BJ (cell line): ENCODE measurements around the gene PFKL. TPM values are rescaled to one million over a fixed set of nuclear protein-coding genes. Genes with fewer than 3 reads are reported as not detected.
"Not testable (repeated sequence)": the region's sequence is repeated elsewhere in the genome, so short reads cannot be mapped to it uniquely, and the experiment has no call there.

Source experiments
- CTCF ChIA-PET: fragments of 350-600 bp; formaldehyde crosslinking; extraction: SDS; loops from one replicate; lab custom pipeline; 2021; ENCODE audit warnings: antibody characterized with exemption, inconsistent platforms; lab: Yijun Ruan, JAX
- POLR2A ChIA-PET: fragments of 300-600 bp; sonication (Branson Sonifier 250); formaldehyde crosslinking; extraction: SDS; loops from one replicate; lab custom pipeline; 2021; ENCODE audit warnings: antibody characterized with exemption; lab: Charles Lee
- DNase-seq: peaks from one replicate; pipeline ENCODE4 v3.0.0-alpha.2; 2011; ENCODE audit warnings: low read depth
- H3K27me3 ChIP-seq: 2 replicates; pipeline ENCODE4 v1.6.0; 2011; ENCODE audit warnings: low read length; ENCODE audit not compliant: control insufficient read depth, insufficient read depth
- H3K36me3 ChIP-seq: 2 replicates; pipeline ENCODE4 v1.5.1; 2011; ENCODE audit warnings: low read length; ENCODE audit not compliant: control insufficient read depth, insufficient read depth
- H3K4me3 ChIP-seq: 2 replicates; pipeline ENCODE4 v1.5.1; 2011; ENCODE audit warnings: low read depth, mild to moderate bottlenecking, control low read depth, low read length
- CTCF ChIP-seq: IDR thresholded peaks from 2 replicates; pipeline ENCODE4 v1.5.1; 2011; ENCODE audit warnings: low read depth, mild to moderate bottlenecking, control low read depth, inconsistent platforms, low read length, moderate library complexity; ENCODE audit not compliant: insufficient read depth
- polyA plus RNA-seq: library from polyadenylated mRNA; depleted of rRNA; stranded (reverse); fragments of >200 nt; gene quantifications from 2 replicates; pipeline ENCODE4 v1.2.3, GENCODE V29; 2011

The PFKL gene
- polyA plus RNA-seq, 1 experiment: 152 TPM

DNA sequence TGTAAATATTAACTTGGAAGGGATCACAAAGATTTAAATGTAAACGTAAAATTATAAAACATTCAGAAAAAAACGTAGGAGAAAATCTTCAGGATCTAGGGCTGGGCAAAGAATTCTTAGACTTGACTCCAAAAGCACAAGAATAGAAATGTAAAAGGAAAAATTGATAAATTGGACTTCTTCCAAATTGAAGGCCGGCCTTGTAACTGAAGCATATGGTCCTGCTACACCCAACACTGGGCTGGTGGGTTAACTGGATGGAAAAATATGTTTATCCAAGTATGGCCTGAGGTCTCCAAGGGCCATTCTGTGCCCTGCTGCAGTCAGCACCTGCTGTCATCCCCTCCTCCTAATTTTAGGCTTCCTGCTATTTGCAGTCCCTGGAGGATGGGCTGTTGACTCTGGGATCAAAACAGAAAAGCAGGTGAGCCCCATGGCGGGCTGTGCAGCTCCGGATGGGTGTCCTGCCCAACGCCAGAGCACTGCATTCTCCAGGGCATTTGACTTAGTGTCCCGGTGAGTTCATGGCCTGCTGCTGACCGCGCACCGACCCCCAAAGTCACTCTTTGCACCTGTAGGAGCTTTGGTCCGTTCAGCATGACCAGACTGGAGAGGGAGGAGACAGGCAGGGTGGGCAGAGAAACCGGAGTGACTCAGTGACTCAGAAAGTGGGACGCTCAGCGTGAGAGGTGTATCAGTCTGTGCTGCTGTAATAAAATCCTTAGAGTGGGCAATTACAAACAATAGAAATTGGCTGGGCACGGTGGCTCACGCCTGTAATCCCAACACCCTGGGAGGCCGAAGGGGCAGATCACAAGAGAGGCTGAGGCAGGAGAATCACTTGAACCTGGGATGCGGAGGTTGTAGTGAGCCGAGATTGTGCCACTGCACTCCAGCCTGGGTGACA, 20.2 kb upstream of the PFKL start:
- ChIA-PET POLR2A (no interaction called here), CTCF (no interaction called here)
- H3K27me3 ChIP-seq: peaks cover under 1% of the 10 kb centered on the region; the same call in 1 of the 2 replicates
- no peak overlapping the region for H3K4me3 ChIP-seq
- no peak for DNase-seq
- no peak for TF ChIP-seq CTCF
- H3K36me3 ChIP-seq: no peaks in the 10 kb centered on the region

DNA sequence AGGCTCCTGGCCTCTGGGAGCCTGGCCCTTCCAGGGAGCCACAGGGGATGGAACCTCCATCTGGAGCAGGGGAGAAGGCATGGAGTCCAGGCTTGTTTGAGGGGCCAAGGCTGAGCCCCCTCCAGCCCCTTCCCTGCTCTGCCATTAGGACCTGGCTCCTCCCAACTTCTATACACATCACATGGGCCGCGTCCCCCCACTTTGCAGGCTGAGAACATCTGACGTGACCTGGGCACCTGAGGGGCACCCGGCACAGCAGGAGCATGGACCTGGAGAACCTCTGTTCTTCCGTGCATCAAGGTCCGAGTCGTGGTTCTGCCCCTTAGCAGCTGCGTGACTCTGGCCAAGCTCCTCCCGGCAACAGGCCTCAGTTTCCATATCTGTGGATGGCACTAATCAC, 18.1 kb upstream of the PFKL start:
- POLR2A ChIA-PET: no interaction called here
- H3K36me3 ChIP-seq: no peaks in the 10 kb centered on the region
- CTCF ChIA-PET: no interaction called here

GRCh38 chr21:44282370-44282769, 17.5 kb upstream of the PFKL start:
- ChIA-PET POLR2A (no interaction called here), CTCF (no interaction called here)
- no peaks in the 10 kb centered on the region; the same call in 1 of the 2 replicates for H3K27me3 ChIP-seq
- H3K4me3 ChIP-seq: no peak overlapping the region
- DNase-seq: no peak
- no peaks in the 10 kb centered on the region for H3K36me3 ChIP-seq
- TF ChIP-seq CTCF: no peak

More for the DNA sequence above, 18.1 kb upstream of the PFKL start:
- Histone ChIP-seq H3K4me3 (no peak overlapping the region), H3K27me3 (no peaks in the 10 kb centered on the region; the same call in 1 of the 2 replicates)
- DNase-seq: no peak
- TF ChIP-seq CTCF: no peak

DNA sequence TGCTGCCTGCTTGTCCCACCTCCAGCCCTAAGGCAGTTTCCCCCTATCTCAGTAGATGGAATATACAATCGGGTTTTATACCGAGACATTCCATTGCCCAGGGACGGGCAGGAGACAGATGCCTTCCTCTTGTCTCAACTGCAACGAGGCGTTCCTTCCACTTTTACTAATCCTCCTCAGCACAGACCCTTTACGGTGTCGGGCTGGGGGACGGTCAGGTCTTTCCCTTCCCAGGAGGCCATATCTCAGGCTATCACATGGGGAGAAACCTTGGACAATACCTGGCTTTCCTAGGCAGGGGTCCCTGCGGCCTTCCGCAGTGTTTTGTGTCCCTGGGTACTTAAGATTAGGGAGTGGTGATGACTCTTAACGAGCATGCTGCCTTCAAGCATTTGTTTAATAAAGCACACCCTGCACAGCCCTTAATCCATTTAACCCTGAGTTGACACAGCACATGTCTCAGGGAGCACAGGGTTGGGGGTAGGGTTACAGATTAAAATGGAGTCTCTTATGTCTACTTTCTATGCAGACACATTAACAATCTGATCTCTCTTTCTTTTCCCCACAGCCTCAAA, 16.6 kb upstream of the PFKL start:
- DNase-seq, POLR2A ChIA-PET, H3K27me3 ChIP-seq, H3K4me3 ChIP-seq, H3K36me3 ChIP-seq: not testable (repeated sequence)
- CTCF ChIA-PET: interaction anchor here (1.4 kb wide), 1 partner anchor 9 kb away, joined by 6 read pairs; no protein-coding TSS in a partner anchor

- TF ChIP-seq CTCF: no peak
- ChIA-PET POLR2A (no interaction called here), CTCF (interaction anchor here (1.4 kb wide), 1 partner anchor 10 kb away, joined by 6 read pairs; no protein-coding TSS in a partner anchor)
- H3K27me3 ChIP-seq: peaks cover 1% of the 10 kb centered on the region
- no peaks in the 10 kb centered on the region for H3K36me3 ChIP-seq
- H3K4me3 ChIP-seq: no peak overlapping the region
- DNase-seq: no peak
Observed at GRCh38 chr21:44283948-44284347, 15.9 kb upstream of the PFKL start.
